ENCODE measurements around the gene BTBD9.

BTBD9 gene

DNA sequence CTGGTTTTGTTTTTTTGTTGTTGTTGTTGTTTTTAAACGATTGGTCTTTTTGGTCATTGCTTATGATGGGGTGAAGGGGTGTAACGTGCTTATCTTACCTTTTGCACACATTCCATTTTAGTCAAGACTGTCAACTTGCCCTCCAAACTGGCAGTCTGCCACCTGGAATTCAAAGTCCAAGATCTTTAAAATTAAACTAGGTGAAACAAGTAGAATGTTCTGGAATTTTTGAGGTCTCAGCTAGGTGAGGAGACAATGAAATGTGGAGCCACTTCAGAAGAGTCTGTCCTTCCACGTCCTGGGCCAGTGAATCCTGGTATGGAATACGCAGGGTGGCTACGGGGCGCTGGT is 475.6 kb downstream of the BTBD9 start:
- H3K9ac ChIP-seq (ENCODE audit: insufficient read length, low read depth): no peak overlapping the region
- TF ChIP-seq YY1 (IDR thresholded peaks at IDR 0.05; ENCODE audit: insufficient read depth, insufficient read length) (no peak), ZNF274 (IDR thresholded peaks at IDR 0.05; ENCODE audit: low read depth, low read length) (no peak), SUZ12 (IDR thresholded peaks at IDR 0.05; ENCODE audit: extremely low read depth, insufficient read depth, insufficient read length) (no peak)
- no peak for DNase-seq (ENCODE audit: low read depth, low spot score)
- H3K27me3 ChIP-seq (ENCODE audit: insufficient read depth, insufficient read length): no peaks in the 10 kb centered on the region
- H3K4me3 ChIP-seq (ENCODE audit: insufficient read length, low read depth): no peak overlapping the region
- H3K4me1 ChIP-seq (ENCODE audit: insufficient read depth, insufficient read length): peaks cover 5% of the 10 kb centered on the region
- no peaks in the 10 kb centered on the region for H3K9me3 ChIP-seq (ENCODE audit: insufficient read depth, low read length)
- no peaks in the 10 kb centered on the region for H3K36me3 ChIP-seq (ENCODE audit: insufficient read depth, insufficient read length, low read length)

DNA sequence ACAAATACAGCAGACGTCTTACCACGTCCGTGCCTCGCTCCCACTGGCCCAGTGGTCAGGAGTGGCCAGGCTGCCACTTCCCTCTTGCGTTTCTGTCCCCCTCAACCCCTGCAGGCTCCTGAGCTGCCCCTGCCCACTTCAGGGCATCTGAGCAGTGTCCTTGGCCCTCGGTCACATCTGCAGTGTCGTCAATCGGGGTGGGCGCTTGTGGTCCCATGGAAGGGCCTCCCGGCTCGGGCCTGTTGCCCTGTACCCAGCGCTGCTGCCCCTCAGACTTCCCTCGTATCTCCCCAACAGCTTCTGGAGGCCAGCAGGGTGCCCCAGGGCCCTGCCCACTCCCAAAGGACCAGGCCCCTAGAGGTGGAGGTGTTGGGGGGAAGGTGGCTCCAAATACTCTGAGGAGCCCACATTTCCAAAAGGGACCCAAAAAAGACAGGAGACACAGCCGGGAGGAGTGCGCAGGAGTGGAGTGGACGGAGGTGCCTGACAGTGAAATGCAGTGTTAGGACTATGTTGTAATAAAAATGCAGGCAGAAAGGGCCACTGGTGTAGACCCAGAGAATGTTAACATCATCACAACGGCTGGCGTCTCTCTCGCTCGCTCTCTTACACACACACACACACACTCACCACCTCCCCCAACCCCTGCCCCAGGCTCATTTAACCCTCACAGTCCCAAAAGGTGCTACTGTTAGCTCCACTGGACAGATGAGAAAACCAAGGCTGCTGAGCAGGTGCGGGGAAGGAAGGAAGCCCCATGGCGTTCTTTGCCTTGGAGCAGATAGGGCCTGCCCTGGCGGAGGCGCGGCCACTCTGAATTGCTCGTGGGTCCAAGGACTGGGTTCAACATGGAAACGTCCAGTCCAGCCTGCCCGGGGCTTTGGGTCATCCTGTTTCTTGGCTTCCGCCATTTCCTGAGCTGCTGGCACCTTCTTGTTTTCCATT is 476.3 kb downstream of the BTBD9 start:
- Histone ChIP-seq H3K9ac (ENCODE audit: insufficient read length, low read depth) (no peak overlapping the region), H3K4me3 (ENCODE audit: insufficient read length, low read depth) (no peak overlapping the region), H3K4me1 (ENCODE audit: insufficient read depth, insufficient read length) (peaks cover 4% of the 10 kb centered on the region), H3K9me3 (ENCODE audit: insufficient read depth, low read length) (no peaks in the 10 kb centered on the region), H3K36me3 (ENCODE audit: insufficient read depth, insufficient read length, low read length) (no peaks in the 10 kb centered on the region), H3K27me3 (ENCODE audit: insufficient read depth, insufficient read length) (no peaks in the 10 kb centered on the region)
- no peak for DNase-seq (ENCODE audit: low read depth, low spot score)
- TF ChIP-seq YY1 (IDR thresholded peaks at IDR 0.05; ENCODE audit: insufficient read depth, insufficient read length) (no peak), ZNF274 (IDR thresholded peaks at IDR 0.05; ENCODE audit: low read depth, low read length) (no peak), SUZ12 (IDR thresholded peaks at IDR 0.05; ENCODE audit: extremely low read depth, insufficient read depth, insufficient read length) (no peak)

DNA sequence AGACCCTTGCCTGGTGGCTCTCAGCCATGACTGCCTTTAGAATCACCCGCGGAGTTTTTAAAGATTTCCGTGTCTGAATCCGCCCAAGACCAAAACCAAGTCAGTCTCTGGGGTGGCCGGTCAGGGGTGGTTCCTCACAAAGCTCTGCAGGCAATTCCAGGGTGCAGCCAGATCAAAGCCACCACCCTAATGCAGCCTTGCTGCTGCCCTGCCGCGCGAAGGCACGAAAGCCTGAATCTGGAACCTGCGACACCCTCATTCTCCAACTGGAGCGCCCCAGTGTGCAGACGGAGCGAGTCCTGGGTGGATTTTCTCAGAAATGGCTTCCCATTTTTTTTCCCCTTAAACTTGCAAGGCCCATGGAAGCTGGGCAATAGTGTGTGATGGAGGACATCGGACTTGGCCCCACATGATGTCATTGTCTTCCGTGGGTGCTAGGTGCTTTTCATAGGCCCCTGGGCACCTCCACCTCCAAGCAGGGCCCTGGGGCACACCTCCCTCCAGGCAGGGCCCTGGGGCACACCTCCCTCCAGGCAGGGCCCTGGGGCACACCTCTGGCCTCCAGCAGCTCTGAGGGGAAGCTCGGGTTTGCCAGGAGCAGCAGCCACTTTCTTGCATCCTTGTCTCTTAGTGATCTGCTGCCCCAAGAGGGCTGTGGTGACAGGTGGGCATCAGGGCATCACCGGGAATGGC is 477.1 kb downstream of the BTBD9 start:
- no peaks in the 10 kb centered on the region for H3K9me3 ChIP-seq (ENCODE audit: insufficient read depth, low read length)
- H3K4me3 ChIP-seq (ENCODE audit: insufficient read length, low read depth): no peak overlapping the region
- peaks cover 2% of the 10 kb centered on the region for H3K4me1 ChIP-seq (ENCODE audit: insufficient read depth, insufficient read length)
- no peak for TF ChIP-seq YY1 (IDR thresholded peaks at IDR 0.05; ENCODE audit: insufficient read depth, insufficient read length)
- TF ChIP-seq SUZ12 (IDR thresholded peaks at IDR 0.05; ENCODE audit: extremely low read depth, insufficient read depth, insufficient read length): no peak
- no peak for TF ChIP-seq ZNF274 (IDR thresholded peaks at IDR 0.05; ENCODE audit: low read depth, low read length)
- H3K27me3 ChIP-seq (ENCODE audit: insufficient read depth, insufficient read length): no peaks in the 10 kb centered on the region
- no peaks in the 10 kb centered on the region for H3K36me3 ChIP-seq (ENCODE audit: insufficient read depth, insufficient read length, low read length)
- DNase-seq (ENCODE audit: low read depth, low spot score): no peak
- H3K9ac ChIP-seq (ENCODE audit: insufficient read length, low read depth): no peak overlapping the region

DNA sequence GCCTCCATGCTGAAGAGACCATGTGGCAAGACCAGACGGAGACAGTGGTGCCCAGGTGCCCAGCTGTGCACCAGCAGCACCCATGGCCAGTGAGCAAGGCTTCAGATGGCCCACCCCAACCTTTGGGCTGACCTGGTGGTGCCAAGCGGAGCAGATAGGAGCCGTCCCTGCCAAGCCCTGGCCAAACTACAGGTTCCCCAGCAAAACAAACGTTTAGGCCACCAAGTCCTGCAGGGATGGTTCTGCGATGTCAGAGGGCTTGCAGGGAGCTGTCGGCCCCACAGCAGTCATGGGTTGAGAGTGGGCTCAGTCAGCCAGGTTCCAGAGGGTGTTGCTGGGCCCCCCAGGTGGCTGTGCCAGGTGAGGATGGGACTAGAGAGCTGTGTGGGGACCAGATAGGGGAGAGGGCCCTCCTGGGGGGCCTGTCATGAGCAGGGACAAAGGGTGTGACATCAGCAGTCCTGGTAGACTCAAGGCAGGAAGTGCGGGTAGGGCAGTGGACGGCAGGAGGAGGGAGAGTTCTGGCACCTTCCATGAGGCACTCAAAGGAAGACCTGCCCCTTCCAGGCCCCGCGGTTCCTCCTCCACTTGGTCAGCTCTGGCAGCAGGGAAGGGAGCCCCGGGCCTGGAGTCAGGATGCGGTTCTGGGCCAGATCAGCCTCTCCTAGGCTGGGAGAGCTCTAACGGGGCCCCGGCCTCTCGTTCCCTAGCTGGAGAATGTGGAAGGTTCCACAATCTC is 477.8 kb downstream of the BTBD9 start:
- Histone ChIP-seq H3K9me3 (ENCODE audit: insufficient read depth, low read length) (no peaks in the 10 kb centered on the region), H3K4me1 (ENCODE audit: insufficient read depth, insufficient read length) (peaks cover 2% of the 10 kb centered on the region), H3K4me3 (ENCODE audit: insufficient read length, low read depth) (no peak overlapping the region), H3K9ac (ENCODE audit: insufficient read length, low read depth) (no peak overlapping the region), H3K27me3 (ENCODE audit: insufficient read depth, insufficient read length) (no peaks in the 10 kb centered on the region), H3K36me3 (ENCODE audit: insufficient read depth, insufficient read length, low read length) (no peaks in the 10 kb centered on the region)
- no peak for TF ChIP-seq ZNF274 (IDR thresholded peaks at IDR 0.05; ENCODE audit: low read depth, low read length)
- no peak for TF ChIP-seq YY1 (IDR thresholded peaks at IDR 0.05; ENCODE audit: insufficient read depth, insufficient read length)
- no peak for TF ChIP-seq SUZ12 (IDR thresholded peaks at IDR 0.05; ENCODE audit: extremely low read depth, insufficient read depth, insufficient read length)
- DNase-seq (ENCODE audit: low read depth, low spot score): no peak

DNA sequence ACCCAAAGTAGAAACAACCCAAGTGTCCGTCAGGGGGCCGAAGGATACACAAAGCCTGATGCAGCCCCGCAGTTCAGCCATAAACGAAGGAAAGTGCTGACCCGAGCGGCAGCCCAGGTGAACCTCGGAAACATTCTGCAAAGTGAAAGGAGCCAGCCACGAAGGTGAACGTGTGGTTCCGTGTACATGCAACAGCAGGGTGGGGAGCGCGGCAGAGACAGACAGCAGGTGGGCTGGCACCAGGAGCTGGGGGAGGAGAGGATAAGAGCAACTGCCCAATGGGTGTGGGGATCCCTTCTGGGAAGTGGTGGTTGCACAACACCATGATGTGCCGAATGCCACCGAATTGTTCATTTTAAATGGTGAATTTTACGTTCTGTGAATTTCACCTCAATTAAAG is 478.4 kb downstream of the BTBD9 start:
- no peak overlapping the region for H3K9ac ChIP-seq (ENCODE audit: insufficient read length, low read depth)
- no peak for DNase-seq (ENCODE audit: low read depth, low spot score)
- TF ChIP-seq ZNF274 (IDR thresholded peaks at IDR 0.05; ENCODE audit: low read depth, low read length) (no peak), YY1 (IDR thresholded peaks at IDR 0.05; ENCODE audit: insufficient read depth, insufficient read length) (no peak), SUZ12 (IDR thresholded peaks at IDR 0.05; ENCODE audit: extremely low read depth, insufficient read depth, insufficient read length) (no peak)
- H3K27me3 ChIP-seq (ENCODE audit: insufficient read depth, insufficient read length): no peaks in the 10 kb centered on the region
- H3K4me3 ChIP-seq (ENCODE audit: insufficient read length, low read depth): no peak overlapping the region
- no peaks in the 10 kb centered on the region for H3K36me3 ChIP-seq (ENCODE audit: insufficient read depth, insufficient read length, low read length)
- no peaks in the 10 kb centered on the region for H3K9me3 ChIP-seq (ENCODE audit: insufficient read depth, low read length)
- H3K4me1 ChIP-seq (ENCODE audit: insufficient read depth, insufficient read length): peaks cover 2% of the 10 kb centered on the region

DNA sequence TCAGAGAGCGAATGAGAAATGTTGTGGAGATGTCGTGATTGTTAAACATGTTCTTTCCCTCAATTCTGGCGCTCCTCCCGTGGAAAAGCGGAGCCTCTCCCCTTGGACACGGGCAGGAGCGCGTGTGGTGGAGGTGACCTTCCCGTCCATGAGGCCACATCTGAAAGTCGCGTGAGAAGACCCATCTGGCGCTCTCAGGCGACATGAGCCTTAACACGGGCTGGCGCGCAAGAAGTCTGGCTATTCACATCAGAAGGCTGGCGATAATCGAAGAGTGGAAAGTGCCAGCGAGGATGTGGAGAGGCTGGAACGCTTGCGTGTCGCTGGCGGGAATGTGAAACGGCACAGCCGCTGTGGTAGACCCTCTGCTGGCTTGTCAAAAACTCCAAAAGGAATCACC is 478.9 kb downstream of the BTBD9 start:
- TF ChIP-seq YY1 (IDR thresholded peaks at IDR 0.05; ENCODE audit: insufficient read depth, insufficient read length) (no peak), ZNF274 (IDR thresholded peaks at IDR 0.05; ENCODE audit: low read depth, low read length) (no peak), SUZ12 (IDR thresholded peaks at IDR 0.05; ENCODE audit: extremely low read depth, insufficient read depth, insufficient read length) (no peak)
- H3K4me3 ChIP-seq (ENCODE audit: insufficient read length, low read depth): no peak overlapping the region
- peaks cover 2% of the 10 kb centered on the region for H3K4me1 ChIP-seq (ENCODE audit: insufficient read depth, insufficient read length)
- H3K36me3 ChIP-seq (ENCODE audit: insufficient read depth, insufficient read length, low read length): no peaks in the 10 kb centered on the region
- H3K27me3 ChIP-seq (ENCODE audit: insufficient read depth, insufficient read length): no peaks in the 10 kb centered on the region
- H3K9me3 ChIP-seq (ENCODE audit: insufficient read depth, low read length): no peaks in the 10 kb centered on the region
- H3K9ac ChIP-seq (ENCODE audit: insufficient read length, low read depth): no peak overlapping the region
- DNase-seq (ENCODE audit: low read depth, low spot score): no peak

Measured in NT2/D1 (cell line).